GM19099 (cell line): ENCODE data around the gene TIE1.

Source experiments
- POLR2A ChIP-seq: IDR thresholded peaks from 3 replicates; pipeline ENCODE4 v1.6.1; 2011; ENCODE audit warnings: low read depth; ENCODE audit not compliant: insufficient read length; ENCODE audit errors: extremely low read depth

The TIE1 gene

DNA sequence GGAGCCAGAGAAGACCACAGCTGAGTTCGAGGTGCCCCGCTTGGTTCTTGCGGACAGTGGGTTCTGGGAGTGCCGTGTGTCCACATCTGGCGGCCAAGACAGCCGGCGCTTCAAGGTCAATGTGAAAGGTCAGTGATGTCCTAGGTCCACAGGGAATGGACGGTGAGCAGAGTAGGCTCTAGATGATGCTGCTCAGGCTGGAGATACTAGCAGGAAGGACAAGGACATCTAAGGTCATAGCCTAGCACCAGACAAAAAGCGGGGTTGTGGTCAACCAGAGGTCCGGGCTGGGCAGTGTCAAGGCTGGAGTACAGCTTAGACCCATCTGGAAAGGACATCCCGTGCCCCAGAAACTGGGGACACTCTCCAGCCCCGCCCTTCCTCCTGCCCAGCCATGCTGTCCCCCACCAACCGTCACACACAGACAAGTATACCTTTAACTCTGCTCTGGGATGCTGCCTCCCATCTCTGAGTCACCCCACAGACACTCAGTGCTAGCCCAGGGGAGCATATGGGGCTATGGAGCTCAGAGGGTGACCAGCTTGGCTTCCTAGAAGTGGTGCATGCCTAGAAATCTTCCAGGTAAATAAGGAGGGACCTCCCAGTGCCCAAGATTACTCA, 8.7 kb downstream of the TIE1 start:
- TF ChIP-seq POLR2A = no peak

DNA sequence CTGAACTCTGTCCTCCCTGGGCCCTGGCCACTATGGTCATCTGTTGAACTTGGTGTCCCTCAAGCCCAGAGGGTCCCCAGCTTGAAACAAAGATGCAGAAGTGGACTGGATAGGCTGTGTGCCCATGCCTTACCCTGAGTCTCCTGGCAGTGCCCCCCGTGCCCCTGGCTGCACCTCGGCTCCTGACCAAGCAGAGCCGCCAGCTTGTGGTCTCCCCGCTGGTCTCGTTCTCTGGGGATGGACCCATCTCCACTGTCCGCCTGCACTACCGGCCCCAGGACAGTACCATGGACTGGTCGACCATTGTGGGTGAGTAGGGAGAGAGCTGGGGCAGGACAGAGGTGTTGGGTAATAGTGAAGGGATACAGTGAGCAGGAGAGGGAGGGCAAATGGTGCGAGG, 10.7 kb downstream of the TIE1 start:
- TF ChIP-seq POLR2A = no peak

DNA sequence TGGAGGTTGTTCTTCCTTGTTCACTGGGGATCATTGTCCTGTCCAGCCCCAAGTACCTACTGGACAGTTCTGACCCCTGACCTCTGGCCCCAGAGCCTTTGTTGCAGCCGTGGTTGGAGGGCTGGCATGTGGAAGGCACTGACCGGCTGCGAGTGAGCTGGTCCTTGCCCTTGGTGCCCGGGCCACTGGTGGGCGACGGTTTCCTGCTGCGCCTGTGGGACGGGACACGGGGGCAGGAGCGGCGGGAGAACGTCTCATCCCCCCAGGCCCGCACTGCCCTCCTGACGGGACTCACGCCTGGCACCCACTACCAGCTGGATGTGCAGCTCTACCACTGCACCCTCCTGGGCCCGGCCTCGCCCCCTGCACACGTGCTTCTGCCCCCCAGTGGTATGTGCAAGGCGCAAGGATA, 11.4 kb downstream of the TIE1 start:
- TF ChIP-seq POLR2A = no peak

GRCh38 chr1:43312663-43313515, 12.1 kb downstream of the TIE1 start:
- no peak for TF ChIP-seq POLR2A

GRCh38 chr1:43313771-43314170, 13.0 kb downstream of the TIE1 start:
- TF ChIP-seq POLR2A = no peak

- TF ChIP-seq POLR2A = no peak
These were observed 13.5 kb downstream of the TIE1 start for GRCh38 chr1:43314233-43314632.

DNA sequence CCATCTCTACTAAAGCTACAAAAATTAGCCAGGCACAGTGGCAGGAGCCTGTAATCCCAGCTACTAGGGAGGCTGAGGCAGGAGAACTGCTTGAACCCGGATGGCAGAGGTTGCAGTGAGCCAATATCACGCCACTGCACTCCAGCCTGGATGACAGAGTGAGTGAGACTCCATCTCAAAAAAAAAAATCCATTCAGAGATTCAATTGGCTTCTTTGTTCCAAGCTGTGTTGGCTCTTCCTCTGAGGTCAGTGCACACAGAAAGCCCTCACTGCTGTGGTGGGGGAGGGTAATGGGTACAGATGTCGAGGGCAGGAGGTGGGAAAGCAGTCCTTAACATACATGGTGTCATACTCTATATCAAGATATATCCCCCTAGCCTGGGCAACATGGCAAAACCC, 14.7 kb downstream of the TIE1 start:
- no peak for TF ChIP-seq POLR2A

GRCh38 chr1:43315963-43316737, 15.4 kb downstream of the TIE1 start:
- no peak for TF ChIP-seq POLR2A

GRCh38 chr1:43316738-43317520, 16.1 kb downstream of the TIE1 start:
- no peak for TF ChIP-seq POLR2A

DNA sequence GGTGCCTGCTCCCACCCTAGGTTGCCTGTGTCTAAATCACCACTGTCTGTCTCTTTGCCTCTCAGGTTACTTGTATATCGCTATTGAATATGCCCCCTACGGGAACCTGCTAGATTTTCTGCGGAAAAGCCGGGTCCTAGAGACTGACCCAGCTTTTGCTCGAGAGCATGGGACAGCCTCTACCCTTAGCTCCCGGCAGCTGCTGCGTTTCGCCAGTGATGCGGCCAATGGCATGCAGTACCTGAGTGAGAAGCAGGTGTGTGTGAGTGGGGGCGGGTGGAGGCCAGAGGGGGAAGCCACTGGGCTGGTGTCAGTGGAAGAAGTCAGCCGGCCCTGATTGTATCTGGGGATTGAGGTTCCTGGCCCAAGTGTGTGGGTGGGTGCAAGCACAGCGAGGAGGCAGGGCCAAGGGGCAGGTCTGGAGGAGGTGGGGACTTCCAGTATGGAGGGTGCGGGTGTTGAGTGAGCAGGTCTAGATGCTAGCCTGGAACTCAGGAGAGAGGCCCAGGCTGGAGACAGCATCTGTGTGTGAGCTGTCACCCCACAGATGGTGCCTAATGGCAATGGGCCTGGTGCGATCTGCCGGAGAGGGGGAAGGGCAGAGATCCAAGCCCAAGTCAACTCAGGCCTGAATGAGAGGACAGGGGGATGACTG, 17.2 kb downstream of the TIE1 start:
- TF ChIP-seq POLR2A = no peak

GRCh38 chr1:43318831-43319230, 18.0 kb downstream of the TIE1 start:
- no peak for TF ChIP-seq POLR2A

DNA sequence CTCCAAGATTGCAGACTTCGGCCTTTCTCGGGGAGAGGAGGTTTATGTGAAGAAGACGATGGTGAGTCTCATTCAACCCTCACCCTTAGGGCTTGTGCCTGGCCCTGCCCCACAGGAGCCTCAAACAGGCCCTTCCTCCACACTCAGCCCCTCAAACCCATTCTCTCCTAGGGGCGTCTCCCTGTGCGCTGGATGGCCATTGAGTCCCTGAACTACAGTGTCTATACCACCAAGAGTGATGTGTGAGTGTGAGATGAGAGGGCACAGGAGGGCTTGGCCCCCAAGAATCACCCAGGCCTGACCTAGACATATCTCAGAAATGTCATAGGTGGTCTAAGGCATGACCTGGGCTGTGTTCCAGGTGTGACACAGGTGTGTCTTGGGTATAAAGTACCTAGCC, 18.5 kb downstream of the TIE1 start:
- no peak for TF ChIP-seq POLR2A

GRCh38 chr1:43319766-43320165, 19.0 kb downstream of the TIE1 start:
- no peak for TF ChIP-seq POLR2A

- no peak for TF ChIP-seq POLR2A
These were observed 20.6 kb downstream of the TIE1 start for GRCh38 chr1:43321331-43321891.
